NCI-H1694 (cell line): Measurements from ENCODE around the gene DNAJC27.

ENCODE experiments used
- DNase-seq: peaks from one replicate; lab custom pipeline; 2025; lab: John Stamatoyannopoulos, UW

DNAJC27 gene

DNA sequence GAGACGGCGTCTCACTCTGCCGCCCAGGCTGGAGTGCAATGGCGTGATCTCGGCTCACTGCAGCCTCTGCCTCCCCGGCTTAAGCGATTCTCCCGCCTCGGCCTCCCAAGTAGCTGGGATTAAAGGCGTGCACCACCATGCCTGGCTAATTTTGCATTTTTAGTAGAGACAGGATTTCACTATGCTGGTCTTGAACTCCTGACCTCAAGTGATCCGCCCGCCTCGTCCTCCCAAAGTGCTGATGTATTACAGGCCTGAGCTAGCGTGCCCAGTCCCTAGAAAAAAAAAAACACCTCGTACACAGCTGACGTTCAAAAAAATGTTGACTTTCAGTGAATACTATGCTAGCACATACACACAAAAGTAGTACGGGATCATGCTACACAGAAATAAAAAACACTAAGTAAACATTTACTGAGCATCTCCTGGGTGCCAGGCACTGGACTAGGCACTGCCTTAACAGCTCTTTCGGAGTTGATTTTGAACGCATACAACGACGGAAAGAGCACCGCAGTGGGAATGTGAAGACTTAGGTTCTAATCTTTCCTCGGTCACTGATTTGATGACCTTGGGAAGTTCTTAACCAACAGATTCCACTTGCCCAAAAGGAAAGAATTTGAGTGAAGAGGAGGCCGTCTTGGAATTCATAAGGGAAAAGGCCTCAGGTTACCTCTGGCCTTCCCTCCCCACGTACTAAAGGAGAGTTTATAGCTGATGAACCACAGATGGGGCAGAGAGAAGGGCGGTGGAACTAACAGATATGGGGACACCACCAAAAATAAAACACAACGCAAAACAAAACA is 1.1 kb downstream of the DNAJC27 start:
- no peak for DNase-seq

DNA sequence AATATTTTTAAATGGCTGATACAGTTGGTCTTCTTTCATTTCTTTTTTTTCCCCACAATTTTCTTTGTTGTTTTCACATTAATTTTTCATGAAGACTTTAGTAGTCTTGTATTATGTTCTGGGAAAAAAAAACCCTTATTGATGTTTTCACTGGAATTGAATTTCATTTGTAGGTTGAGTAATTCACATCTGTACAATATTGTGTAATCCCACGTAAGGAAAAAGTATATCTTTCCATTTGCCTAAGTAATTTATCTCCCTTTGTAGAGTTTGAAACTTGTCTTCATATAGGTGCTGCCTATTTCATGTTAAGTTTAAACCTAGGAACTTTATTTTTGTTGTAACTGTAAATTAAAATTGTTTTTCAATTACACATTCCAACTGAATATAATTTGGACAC is 2.0 kb downstream of the DNAJC27 start:
- no peak for DNase-seq

DNA sequence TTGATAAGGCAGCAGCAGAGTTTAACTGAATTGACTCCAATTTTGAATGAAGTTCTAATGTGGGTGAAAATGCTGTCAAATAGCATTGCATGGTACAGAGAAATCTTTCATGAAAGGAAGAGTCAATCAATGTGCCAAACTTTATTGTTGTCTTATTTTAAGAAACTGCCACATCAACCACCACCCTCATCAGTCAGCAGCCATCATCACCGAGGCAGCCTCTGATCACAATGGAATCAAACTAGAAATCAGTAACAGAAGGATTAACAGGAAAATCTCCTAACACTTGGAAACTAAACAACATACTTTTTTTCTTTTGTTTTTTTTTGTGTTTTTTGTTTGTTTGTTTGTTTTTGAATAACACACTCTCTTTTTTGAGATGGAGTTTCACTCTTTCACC is 9.9 kb downstream of the DNAJC27 start:
- DNase-seq = no peak

GRCh38 chr2:24959761-24960160 is 12.0 kb downstream of the DNAJC27 start:
- DNase-seq = no peak

DNA sequence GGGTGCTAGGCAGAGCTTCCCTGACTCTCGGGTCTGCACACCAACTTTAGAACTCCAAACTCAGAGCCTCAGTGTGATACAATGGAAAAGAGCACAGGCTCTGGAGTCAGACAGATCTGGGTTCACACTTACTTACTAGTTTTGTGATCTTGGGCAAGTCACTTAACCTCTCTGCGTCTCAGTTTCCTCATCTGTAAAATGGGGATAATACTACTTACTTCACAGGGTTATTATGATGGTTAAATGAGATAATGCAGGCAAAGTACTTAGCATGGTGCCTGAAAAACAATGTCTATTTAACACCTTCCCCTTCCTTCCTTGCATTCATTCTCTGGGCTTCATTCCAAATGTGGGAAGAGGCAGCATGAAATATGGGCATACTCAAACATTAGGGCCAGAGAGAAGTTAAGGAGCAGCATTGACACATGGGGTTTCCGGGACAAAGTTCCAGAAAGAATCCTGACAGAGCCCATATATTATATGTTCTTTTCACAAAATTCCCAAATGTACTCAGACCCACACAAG is 13.3 kb downstream of the DNAJC27 start:
- DNase-seq = no peak

- DNase-seq = no peak
These were observed 13.8 kb downstream of the DNAJC27 start for GRCh38 chr2:24957976-24958375.

GRCh38 chr2:24957221-24957620 is 14.5 kb downstream of the DNAJC27 start:
- DNase-seq = peak; percentile 6

DNA sequence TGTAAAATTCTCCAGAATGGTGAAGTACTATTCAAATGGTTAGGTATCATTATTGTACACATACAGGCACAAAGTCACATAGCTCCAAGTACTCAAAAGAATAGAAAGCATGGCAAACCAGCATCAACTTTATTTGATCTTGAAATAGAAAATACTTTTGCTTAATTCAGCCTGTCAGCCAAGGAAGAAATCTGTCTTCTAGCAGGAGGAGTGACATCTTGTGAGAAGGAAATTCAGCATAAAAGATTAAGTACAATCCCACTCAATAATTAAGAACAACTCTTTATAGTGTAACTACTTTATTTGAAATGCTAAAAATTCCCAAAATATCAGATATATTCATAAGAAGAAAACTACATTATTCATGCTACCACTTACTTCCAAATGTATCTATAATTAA is 15.8 kb downstream of the DNAJC27 start:
- no peak for DNase-seq

DNA sequence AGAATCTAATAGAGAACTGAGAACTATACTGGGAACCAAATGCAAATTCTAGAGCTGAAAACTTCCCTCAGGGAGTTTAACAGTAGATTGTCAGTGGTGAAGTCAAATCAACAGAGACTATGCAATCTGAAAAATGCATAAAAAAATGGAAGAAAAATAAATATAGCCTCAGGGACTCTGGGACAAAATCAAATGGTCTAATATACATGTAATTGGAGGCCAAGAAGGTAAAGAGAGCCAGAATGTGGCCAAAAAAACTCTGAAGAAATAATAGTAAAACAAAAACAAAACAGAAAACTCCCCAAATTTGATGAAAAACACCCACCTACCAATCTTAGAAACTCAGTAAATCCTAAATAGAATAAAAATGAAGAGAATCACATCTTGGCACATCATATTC is 16.5 kb downstream of the DNAJC27 start:
- no peak for DNase-seq

GRCh38 chr2:24950102-24950501 is 21.7 kb downstream of the DNAJC27 start:
- DNase-seq = no peak

DNA sequence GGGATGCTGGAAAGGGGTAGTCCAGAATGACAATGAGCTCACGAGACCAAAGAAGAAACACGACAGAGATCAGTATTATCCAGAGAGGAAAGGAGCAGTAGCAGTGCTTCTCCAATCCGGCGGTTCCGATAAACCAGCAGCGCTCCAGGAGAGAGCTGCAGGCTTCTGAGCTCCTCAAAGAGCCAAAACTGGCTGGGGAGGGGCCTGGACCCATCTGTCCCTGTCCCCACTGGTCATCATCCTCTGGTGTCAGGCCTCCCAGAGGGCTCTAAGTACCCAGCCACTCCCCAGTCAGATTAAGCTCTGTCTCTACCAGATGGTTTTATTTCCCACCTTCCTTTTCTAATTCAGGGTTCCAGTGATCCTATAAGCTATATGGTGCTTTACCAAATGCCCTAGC is 23.2 kb downstream of the DNAJC27 start:
- DNase-seq = no peak

DNA sequence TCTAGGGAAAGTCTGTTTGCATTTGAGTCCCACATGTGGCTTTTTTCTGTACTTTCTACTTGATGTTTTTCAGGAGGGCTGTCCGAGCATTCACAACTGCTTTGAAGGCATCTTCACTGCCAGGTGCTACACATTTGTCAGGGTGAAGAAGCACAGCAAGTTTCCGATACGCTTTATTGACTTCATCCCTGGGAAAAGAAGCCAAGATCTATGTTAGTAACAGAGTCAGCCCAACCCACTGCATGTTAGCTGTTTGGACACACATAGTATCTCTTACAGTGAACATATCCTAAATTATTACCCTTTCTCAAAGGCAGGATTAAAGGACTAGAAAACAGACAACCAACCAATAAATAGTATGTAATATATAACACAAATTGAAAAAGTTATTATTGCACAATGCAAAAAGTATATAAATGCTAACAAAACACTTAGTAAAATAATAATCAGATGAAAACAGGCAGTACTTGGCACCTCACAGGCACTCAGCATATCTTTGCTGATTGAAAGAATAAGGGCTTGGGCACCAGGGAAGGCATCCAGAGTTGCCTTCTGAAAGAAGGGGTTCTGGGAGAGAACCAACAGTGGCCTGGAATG is 24.1 kb downstream of the DNAJC27 start:
- DNase-seq = no peak

- no peak for DNase-seq
These were observed 25.8 kb downstream of the DNAJC27 start for GRCh38 chr2:24945907-24946306.

DNA sequence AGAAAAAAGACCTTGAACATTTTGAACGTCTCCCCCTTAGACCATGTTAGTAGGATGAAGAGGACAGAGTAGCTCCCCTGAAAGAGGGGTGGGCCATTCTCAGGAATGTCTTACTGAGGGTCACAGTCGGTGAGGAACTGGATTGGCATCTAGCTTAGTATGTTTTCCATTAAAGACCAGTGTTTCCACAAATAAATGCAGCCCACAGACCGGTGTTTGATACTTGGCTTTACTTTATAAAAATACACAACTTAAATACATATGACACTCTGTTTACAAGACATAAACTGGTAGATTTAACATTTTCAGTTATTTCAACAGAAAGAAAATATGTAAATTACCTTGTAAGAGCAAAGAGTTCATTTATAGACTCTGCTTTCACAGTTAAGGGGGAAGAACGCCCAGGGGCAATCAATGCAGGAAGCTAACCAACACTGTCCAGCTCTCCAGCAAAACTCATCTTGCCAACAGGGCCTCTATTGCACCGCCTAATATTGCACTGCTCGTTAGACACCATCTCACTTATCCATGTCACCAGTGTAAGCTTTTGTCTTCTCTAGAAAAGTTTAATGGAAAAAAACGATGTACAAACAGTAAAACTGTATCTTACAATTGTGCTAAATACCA is 28.2 kb downstream of the DNAJC27 start:
- DNase-seq = no peak

- no peak for DNase-seq
These were observed 32.4 kb downstream of the DNAJC27 start for GRCh38 chr2:24939353-24939752.

DNA sequence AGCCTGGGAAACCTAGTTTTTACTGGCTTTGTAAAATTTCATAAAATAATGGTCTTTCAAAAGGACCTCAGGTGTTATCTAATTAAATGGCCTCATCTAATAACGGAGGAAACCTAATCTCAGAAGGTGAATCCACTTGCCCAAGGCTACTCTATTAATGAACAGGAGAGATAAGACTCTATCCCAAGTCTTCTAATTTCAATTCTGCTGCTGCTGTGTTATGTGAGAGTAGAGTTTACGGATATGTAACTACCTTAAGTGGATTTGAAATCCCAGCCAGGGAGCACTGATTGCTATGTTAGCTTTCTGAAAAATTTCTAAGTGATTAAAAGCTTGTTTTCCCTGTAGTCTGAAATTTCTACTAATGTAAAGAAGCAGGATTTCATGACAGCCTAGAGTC is 34.5 kb downstream of the DNAJC27 start:
- DNase-seq = no peak

- no peak for DNase-seq
These were observed 36.6 kb downstream of the DNAJC27 start for GRCh38 chr2:24935145-24935544.

GRCh38 chr2:24932715-24933114 is 39.0 kb downstream of the DNAJC27 start:
- DNase-seq = no peak

DNA sequence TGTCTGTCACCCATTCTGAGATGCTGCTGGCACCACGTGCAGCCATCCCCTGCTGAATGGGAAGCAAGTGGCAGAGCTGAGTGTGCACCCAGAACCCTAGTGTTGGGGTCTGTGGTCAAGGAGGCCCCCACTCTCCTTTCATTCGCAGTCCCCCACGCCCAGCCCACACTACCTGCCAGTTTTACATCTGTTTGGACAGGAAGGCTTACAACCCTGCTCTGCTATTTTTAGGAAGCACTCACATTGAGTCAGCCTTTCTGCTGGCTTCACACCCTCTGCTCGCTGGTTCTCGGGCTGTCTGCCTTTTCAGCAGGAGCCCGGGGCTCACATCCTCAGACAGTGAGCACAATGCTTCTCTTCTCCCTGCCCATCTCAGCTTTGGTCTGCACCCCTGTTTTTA is 41.0 kb downstream of the DNAJC27 start:
- peak; percentile 42 for DNase-seq

DNA sequence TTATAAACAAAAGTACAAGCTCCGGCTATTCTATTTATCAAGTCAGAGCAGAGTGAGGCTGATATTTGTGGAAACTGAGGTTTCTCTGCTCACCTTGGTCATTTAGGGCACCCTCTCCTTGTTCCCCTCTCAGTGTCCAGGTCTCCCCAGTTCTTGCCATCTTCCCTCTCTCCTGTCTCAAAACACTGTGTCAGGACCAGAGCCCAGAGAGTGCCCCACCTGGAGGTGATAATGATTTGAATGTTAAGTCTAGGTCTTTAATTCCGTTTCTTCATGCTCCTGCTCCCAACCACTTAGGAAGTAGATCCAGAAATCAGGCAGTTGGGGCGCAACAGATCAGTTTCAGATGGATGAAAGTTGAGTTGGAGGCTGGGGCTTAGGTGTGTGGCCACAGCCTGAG is 42.5 kb downstream of the DNAJC27 start:
- DNase-seq = no peak

DNA sequence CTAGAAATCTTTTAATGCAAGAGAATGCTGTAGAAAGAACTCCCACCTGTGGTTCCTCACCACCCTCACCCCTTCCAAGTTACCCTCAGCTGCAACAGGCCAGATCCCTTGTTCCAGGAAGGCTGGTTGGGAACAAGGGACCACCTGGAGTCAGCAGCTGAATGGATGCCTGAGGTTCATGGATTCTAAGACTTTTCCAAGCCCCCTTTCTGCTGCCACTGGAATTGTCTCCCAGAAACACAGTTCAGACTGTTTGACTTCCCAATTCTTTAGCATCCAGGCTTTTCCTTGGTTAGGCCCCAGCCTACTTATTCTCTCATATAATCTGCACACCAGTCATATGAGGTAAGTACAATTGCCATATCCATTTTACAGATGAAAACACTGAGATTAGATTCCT is 43.7 kb downstream of the DNAJC27 start:
- no peak for DNase-seq

GRCh38 chr2:24926602-24927252 is 45.0 kb downstream of the DNAJC27 start:
- no peak for DNase-seq

DNA sequence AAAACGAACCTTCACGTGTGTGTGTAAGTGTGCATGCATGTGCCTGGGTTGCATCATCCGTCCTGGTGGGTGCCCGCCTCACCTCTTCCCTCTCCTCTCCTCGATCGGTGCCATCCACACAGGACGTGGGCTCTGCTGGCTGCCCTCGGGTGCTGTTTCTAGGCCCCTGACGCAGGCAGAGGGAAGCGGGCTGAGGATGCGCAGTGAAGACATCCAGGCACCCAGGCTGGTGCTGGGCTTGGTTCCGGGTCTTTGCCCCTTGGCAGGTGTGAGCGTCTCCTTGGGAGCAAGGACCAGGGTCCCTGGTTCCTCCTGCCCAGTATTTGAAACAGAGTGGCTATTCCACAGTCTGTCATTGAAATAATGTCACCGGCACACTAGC is 45.5 kb downstream of the DNAJC27 start:
- no peak for DNase-seq
